Measurements from ENCODE around the gene GABRR3.
A peak's percentile ranks its signal among the peaks of the same experiment; 100 is the strongest.

The GABRR3 gene

DNA sequence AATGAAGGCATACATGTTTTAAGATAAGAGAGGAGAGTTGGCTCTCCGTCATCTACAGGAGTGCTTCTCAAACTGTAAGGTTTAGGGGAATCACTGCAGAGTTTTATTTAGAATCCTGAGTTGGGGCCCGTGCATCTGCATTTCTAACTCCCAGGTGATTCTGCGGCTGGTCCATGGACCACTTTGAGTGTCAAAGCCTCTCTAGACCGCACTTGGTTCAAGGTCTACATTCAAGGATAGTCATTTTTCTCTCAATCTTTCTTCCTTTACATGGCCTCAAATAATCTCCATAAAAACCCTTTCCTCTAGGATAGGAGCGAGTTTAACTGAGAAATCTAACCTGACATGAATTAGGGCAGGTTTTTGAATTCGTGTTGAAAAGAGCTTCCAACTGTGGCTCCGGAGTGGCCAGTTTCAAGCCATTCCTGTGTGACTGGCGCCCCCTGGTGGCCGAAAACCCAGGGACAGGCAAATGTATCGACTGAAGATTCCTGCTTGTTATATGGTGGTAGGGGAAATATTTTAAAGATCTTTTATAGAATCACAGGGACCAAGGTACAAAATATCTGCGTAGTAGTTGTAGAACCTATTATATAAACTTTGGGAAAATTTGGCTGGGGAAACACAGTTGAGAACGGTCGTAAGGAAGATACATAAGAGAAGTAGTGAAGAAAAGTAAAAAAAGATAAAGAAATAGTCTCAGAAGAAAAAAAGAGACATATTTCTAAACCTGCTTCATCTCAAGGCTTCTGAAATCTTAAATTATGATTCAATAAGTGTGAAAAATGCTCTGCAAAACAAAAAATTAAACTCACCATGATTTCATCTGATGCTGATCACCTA is 11.9 kb downstream of the GABRR3 start:
- H3K4me3 ChIP-seq (replicated peaks; ENCODE audit: low read depth, low read length) = no peak overlapping the region
- peak; percentile 93 for TF ChIP-seq CTCF (IDR thresholded peaks at IDR 0.05; ENCODE audit: low read depth, low read length, missing control alignments)
- DNase-seq (ENCODE audit: extremely low read depth, low read depth) = peak; percentile 39

DNA sequence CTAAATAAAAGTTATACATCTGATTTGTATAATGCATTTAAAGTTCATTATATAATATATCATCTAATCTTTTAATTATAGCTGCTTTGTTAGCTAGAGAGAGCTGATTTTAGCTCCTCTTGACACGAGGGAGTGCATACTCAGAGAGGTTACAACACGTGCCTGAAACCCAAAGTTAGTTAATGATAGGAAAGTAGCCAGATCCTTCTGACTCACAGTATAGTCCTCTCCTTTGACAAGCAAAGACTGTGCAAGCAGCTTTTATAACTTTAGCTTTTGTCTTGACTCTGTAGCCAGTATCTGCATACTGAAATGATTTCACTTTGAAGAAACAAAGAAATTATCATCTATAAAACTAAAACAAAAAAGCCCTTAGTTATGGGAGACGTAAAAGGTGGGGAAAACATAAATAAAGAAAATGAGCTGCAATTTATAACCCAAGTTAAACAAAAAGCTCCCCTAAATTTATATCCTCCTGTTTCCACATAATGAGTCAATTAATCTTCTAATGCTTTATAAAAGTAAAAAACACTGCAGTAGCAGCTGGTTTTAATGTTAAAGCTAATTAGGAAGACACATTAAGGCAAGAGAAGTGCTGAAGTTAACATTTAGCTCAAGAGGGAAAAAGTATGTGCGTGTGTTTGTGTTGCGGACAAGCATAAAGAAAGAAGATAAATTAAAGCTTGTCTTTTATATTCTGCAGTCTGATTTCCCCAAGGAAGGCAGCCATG is 13.1 kb downstream of the GABRR3 start:
- TF ChIP-seq CTCF (IDR thresholded peaks at IDR 0.05; ENCODE audit: low read depth, low read length, missing control alignments) = no peak
- no peak for DNase-seq (ENCODE audit: extremely low read depth, low read depth)
- no peak overlapping the region for H3K4me3 ChIP-seq (replicated peaks; ENCODE audit: low read depth, low read length)

DNA sequence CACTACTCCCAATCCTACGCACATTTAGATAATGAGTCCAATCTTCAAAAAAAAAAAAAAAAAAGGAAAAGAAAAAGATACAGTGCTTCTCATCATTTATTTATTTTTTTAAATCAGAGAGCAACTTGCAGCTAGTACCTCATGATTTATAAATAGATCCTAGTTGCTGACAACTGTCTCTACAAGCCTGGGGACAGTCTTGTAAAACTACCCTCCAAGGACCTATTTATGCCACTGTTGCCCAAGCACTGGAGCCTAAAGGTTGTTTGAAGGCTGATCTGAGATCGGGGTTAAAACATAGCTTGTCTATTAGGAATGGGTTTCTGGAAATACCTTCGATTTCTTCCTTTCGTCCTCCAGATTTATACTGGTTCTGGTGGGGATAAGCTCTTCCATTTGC is 14.7 kb downstream of the GABRR3 start:
- no peak for TF ChIP-seq CTCF (IDR thresholded peaks at IDR 0.05; ENCODE audit: low read depth, low read length, missing control alignments)
- DNase-seq (ENCODE audit: extremely low read depth, low read depth) = no peak
- H3K4me3 ChIP-seq (replicated peaks; ENCODE audit: low read depth, low read length) = no peak overlapping the region

DNA sequence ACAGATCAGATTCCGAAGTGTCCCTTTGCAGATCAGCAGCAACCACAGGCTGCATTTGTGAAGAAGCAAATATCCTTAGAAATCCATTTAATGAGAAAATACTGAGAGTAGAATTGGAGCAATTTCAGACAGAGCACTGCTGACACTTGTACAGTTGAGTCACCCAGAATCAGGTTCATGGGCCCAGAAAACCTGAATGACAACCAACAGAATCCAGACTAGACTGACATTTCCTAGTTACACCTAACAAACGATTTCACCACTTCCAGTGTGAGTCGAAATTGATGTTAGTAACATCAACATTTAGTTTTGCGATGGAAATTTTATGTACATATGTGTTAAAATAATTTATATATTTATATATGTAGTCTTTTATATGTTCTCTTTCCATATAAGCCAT is 16.8 kb downstream of the GABRR3 start:
- DNase-seq (ENCODE audit: extremely low read depth, low read depth) = no peak
- H3K4me3 ChIP-seq (replicated peaks; ENCODE audit: low read depth, low read length) = no peak overlapping the region
- TF ChIP-seq CTCF (IDR thresholded peaks at IDR 0.05; ENCODE audit: low read depth, low read length, missing control alignments) = no peak

DNA sequence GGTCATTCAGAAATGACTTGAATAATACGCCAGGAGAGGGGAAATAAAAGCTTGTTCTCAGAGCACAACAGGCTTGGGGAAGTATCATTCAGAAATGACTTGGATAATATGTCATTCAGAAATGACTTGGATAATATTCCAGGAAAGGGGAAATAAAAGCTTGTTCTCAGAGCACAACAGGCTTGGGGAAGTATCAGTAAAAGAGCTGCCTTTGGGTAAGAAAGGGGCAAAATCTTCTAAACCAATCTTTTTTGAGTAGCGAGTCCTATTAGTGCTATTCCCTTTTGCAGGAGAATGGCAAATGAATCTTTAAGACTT is 20.9 kb downstream of the GABRR3 start:
- TF ChIP-seq CTCF (IDR thresholded peaks at IDR 0.05; ENCODE audit: low read depth, low read length, missing control alignments) = no peak
- no peak for DNase-seq (ENCODE audit: extremely low read depth, low read depth)
- no peak overlapping the region for H3K4me3 ChIP-seq (replicated peaks; ENCODE audit: low read depth, low read length)

DNA sequence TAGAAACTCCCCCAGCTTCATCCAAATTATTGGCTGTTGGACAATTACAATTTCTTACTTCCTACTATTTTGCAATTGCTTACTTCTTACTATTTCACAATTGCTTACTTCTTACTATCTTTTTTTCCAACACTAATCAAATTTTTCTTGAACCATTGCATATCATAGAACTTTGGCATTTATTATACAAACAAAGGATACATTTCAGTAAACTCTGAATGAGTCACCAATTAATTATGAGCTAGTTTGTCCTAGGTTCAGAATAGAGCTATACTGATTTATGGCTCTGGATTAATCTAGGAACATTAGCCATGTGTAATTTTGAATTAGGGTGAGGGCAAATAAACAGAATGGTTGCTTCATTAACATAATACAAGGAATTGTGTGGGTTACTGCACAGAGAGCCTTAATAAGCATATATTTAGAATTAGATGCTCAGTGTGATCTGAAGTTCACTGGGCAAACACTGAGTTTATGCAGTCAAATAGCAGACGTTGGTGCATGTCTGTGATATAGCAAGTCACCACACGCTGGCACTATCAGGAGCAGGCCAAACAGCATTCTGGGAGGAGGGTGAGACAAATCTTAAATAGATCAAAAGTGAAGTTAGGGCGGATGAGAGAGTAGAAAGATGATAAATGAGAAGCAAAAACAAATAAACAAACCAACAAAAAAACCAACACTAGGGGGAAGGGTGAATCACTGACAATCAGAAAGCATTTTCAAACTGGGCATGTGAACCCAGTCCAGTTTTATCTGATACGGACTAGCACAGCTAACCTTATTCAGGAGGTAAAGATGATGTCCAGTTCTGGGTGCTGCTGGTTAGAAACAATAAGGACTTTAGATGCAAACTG is 21.5 kb downstream of the GABRR3 start:
- TF ChIP-seq CTCF (IDR thresholded peaks at IDR 0.05; ENCODE audit: low read depth, low read length, missing control alignments) = no peak
- no peak for DNase-seq (ENCODE audit: extremely low read depth, low read depth)
- H3K4me3 ChIP-seq (replicated peaks; ENCODE audit: low read depth, low read length) = no peak overlapping the region

Measured in HFF-Myc (cell line).